Natural killer cell treated with Interleukin-12 subunit alpha and Interleukin-12 subunit beta and Interleukin-15 and Interleukin-18, amount 100 ng/mL, for 72 hours (primary cell): ENCODE measurements around the gene CHKA. TPM values are rescaled to one million over a fixed set of nuclear protein-coding genes. Genes with fewer than 3 reads are reported as not detected.
"Not testable (repeated sequence)": the region's sequence is repeated elsewhere in the genome, so short reads cannot be mapped to it uniquely, and the experiment has no call there.

Source experiments
- ATAC-seq, 2 donors: fragments of 150-1000 bp; cut with Tn5 transposase in 1 of 2; sonication (Bioruptor Pico), chemical (Tn5 transposase) in 1 of 2; 2 replicates each; pipeline ENCODE4 v1.10.0; 2021
- DNase-seq: peaks from one replicate; pipeline ENCODE4 v3.0.0; 2022; ENCODE audit warnings: low spot score
- H3K27ac Mint-ChIP-seq, 2 donors: 1 replicate in 1 of 2; 2 replicates in 1 of 2; pipeline ENCODE4 v1.8.0; 2022; ENCODE audit warnings: mixed read lengths in 2 of 2, mild to moderate bottlenecking in 1 of 2, moderate library complexity in 1 of 2
- H3K27me3 Mint-ChIP-seq, 2 donors: 1 replicate in 1 of 2; 2 replicates in 1 of 2; pipeline ENCODE4 v1.8.0; 2022; ENCODE audit warnings: mixed read lengths in 2 of 2
- H3K36me3 Mint-ChIP-seq: one replicate; pipeline ENCODE4 v1.8.0; 2022; ENCODE audit warnings: mixed read lengths
- H3K4me1 Mint-ChIP-seq, 2 donors: 1 replicate in 1 of 2; 2 replicates in 1 of 2; pipeline ENCODE4 v1.8.0; 2022; ENCODE audit warnings: low read depth in 2 of 2, mixed read lengths in 2 of 2, mild to moderate bottlenecking in 1 of 2
- H3K4me3 Mint-ChIP-seq: one replicate; pipeline ENCODE4 v1.8.0; 2022; ENCODE audit warnings: mixed read lengths
- H3K9me3 Mint-ChIP-seq: 2 replicates; pipeline ENCODE4 v1.8.0; 2022; ENCODE audit warnings: mixed read lengths
- total RNA-seq, 2 donors: library from RNA; stranded (reverse); gene quantifications; one replicate each; pipeline ENCODE4 v1.2.3, GENCODE V29; 2022

Gene CHKA
- total RNA-seq, 2 donors from 2014 or later, result 10.6 to 34.9 TPM

DNA sequence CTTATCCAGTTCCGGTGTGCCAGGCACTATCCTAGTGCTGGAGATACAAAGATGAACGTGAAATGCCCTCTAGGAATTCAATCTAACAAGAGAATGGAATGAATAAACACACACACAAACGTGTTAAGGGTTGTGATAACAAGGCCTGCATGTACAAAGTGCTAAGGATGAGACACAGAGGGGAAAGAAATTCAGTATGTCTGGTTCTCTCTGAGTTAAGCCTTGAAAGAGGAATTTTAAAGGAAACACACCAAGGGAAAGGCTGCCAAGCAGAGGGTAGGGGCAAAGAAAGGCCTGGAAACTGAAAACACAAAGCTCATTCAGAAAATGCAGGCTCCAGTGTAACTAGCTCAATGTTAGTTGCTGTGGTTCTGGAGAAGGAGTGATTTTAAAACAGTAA is 4.2 kb downstream of the CHKA start:
- Mint-ChIP-seq H3K27ac (no peak overlapping the region), H3K4me3 (no peak overlapping the region), H3K36me3 (no peaks in the 10 kb centered on the region), H3K27me3 (no peaks in the 10 kb centered on the region), H3K9me3 (no peaks in the 10 kb centered on the region), H3K4me1 (peaks cover 3 to 9% of the 10 kb centered on the region in 2 donors)
- ATAC-seq (no peak), DNase-seq (no peak)

DNA sequence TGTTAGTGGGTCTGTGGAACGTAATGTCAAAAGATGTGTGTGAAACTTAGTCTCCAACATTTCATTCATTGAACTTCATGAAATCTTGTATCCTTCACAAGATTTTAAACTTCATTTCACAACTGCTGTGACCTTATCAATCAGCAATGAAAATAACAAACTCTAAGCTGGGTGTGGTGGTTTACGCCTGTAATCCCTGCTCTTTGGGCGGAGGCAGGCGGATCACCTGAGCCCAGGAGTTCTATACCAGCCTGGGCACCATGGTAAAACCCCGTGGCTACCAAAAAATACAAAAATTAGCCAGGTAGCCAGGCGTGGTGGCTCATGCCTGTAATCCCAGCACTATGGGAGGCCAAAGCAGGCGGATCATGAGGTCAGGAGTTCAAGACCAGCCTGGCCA is 5.1 kb downstream of the CHKA start:
- Mint-ChIP-seq H3K4me1 (peaks cover 3 to 9% of the 10 kb centered on the region in 2 donors), H3K27ac (no peak overlapping the region), H3K4me3 (no peak overlapping the region), H3K9me3 (no peaks in the 10 kb centered on the region), H3K27me3 (no peaks in the 10 kb centered on the region), H3K36me3 (no peaks in the 10 kb centered on the region)
- no peak for ATAC-seq
- DNase-seq, result no peak

DNA sequence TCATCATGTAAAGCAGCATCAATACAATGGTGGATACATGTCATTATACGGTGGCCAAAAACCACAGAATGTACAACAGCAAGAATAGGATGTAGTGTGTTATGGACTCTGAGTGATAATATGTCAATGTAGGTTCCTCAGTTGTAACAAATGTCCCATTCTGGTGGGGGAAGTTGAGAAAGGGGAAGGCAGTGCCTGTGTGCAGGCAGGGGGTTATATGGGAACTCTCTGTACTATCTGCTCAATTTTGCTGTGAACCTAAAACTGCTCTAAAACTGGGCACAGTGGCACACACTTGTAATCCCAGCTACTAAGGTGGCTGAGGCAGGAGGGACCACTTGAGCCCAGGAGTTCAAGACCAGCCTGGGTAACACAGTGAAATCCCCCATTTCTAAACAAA is 5.9 kb downstream of the CHKA start:
- H3K27ac Mint-ChIP-seq, result no peak overlapping the region
- H3K27me3 Mint-ChIP-seq, result no peaks in the 10 kb centered on the region
- H3K9me3 Mint-ChIP-seq, result no peaks in the 10 kb centered on the region
- H3K4me1 Mint-ChIP-seq, result peaks cover 2 to 7% of the 10 kb centered on the region in 2 donors
- DNase-seq (no peak), ATAC-seq (no peak)
- H3K4me3 Mint-ChIP-seq, result no peak overlapping the region
- no peaks in the 10 kb centered on the region for H3K36me3 Mint-ChIP-seq

DNA sequence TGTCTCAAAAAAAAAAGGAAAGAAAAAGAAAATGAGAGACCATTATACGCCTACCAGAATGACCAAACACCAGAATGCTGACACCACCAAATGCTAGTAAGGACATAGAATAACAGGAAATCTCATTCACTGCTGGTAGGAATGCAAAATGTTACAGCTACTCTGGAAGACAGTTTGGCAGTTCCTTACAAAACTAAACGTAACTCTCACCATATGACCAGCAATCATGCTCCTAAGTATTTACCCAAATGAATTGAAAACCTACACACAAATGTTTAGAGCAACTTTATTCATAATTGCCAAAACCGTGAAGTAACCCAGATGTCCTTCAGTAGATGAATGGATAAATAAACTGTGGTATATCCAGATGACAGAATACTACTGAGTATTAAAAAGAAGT is 7.2 kb downstream of the CHKA start:
- H3K27ac Mint-ChIP-seq, result no peak overlapping the region
- no peak for ATAC-seq
- no peak overlapping the region for H3K4me3 Mint-ChIP-seq

DNA sequence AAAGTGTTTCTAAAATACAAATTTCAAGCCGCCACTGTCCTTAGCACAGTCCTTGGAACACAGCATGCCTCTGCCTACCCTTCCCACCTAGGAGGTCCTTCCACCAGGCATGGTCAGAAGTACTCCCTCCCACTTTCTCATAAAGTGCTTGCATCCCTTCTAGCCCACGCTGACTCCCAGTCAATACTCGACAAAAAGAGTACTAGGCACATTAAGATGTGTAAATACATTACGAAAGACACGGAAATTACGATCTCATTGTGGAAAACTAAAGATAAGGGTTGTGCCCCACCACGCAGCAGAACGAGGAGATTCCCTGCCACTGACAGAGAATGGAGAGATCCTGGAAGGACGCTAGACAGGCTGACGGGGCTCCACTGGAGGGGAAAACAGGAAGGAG is 13.5 kb downstream of the CHKA start:
- H3K4me3 Mint-ChIP-seq, result no peak overlapping the region
- ATAC-seq (no peak), DNase-seq (no peak)
- no peaks in the 10 kb centered on the region for H3K9me3 Mint-ChIP-seq
- H3K36me3 Mint-ChIP-seq, result no peaks in the 10 kb centered on the region
- H3K27me3 Mint-ChIP-seq, result no peaks in the 10 kb centered on the region
- H3K27ac Mint-ChIP-seq, result no peak overlapping the region
- no peaks in the 10 kb centered on the region for H3K4me1 Mint-ChIP-seq

More for the DNA sequence above, 7.2 kb downstream of the CHKA start:
- Mint-ChIP-seq H3K4me1 (peaks cover 0 to 4% of the 10 kb centered on the region in 2 donors), H3K27me3 (no peaks in the 10 kb centered on the region), H3K36me3 (no peaks in the 10 kb centered on the region), H3K9me3 (no peaks in the 10 kb centered on the region)
- DNase-seq, result no peak

DNA sequence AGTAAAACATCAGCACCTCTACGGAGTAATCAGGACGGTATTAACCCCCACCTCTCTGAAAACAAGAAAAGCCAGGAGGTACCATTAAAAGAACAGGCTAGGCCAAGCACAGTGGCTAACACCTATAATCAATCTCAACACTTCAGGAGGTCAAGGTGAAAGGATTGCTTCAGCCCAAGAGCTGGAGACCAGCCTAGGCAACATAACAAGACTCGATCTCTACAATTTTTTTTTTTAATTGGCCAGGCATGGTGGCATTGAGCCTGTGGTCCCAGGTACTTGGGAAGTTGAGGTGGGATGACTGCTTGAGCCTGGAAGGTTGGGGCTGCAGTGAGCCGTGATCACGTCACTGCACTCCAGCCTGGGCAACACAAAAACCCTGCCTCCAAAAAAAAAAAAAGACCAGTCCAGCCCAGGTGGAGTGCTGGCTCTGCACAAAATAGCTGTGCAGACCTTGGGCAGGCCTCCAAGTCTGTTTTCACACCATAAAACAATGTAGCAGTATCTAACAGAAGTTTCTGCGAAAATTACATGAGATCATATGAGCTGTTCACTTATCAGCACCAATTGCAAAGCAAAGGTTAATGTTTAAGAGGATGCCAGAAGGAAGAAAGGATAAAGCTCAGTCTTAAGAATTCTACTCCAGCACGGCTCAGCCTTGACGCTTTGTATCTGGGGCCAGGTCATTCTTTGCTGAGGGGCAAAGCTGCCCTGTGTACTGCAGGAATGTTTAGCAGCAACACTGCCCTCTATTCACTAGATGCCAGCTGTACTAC is 14.8 kb downstream of the CHKA start:
- Mint-ChIP-seq H3K36me3 (no peaks in the 10 kb centered on the region), H3K27ac (no peak overlapping the region), H3K9me3 (no peaks in the 10 kb centered on the region)

DNA sequence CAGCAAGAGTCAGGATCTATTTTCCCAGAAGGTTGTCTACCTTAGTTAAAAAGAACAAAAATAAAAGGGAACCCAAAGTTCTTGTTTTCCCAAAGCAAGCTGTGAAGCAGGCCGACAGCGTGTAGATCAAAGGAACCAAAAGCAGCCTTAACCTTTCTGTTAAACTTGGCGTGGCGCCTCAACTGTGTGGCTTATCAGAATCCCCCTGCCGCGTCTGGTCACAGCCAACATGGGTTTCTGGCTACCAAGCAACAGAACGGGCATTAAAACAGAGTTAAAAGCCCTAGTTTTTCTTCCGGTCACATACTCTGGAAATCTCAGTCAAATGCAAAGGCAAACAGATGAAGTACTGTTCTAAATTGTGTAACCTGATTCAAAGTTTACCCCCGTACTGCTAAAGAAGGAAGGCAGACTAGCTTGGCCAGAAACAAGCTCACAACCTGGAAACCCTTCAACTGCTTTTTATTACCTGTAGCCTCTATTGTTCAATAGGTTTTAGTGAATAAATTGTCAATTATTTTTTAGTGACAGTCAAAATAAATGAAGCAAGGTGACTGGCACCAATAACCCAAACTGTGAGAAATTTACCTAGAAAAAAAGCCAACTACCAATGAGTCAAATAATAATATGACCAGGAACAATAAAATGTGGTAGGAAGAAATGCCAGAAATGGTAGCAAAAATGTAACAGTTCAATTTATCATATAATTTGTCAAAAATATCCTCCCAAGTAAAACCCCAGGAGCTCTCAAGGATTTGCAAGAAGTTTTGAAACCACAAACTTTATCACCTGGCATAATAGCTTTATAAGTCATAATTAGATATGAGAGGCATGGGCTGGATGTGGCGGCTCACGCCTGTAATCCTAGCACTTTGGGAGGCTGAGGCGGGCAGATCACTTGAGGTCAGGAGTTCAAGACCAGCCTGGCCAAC is 21.4 kb downstream of the CHKA start:
- H3K27ac Mint-ChIP-seq, result peak overlapping the region in 1 of 2 donors; percentile 18
- DNase-seq (no peak), ATAC-seq (no peak)
- peaks cover 0 to 8% of the 10 kb centered on the region in 2 donors for H3K4me1 Mint-ChIP-seq
- no peaks in the 10 kb centered on the region for H3K27me3 Mint-ChIP-seq
- H3K9me3 Mint-ChIP-seq, result no peaks in the 10 kb centered on the region
- H3K4me3 Mint-ChIP-seq, result no peak overlapping the region
- H3K36me3 Mint-ChIP-seq, result no peaks in the 10 kb centered on the region

More for the DNA sequence above, 14.8 kb downstream of the CHKA start:
- no peak for ATAC-seq
- Mint-ChIP-seq H3K4me1 (no peaks in the 10 kb centered on the region), H3K27me3 (no peaks in the 10 kb centered on the region), H3K4me3 (no peak overlapping the region)
- DNase-seq, result no peak

DNA sequence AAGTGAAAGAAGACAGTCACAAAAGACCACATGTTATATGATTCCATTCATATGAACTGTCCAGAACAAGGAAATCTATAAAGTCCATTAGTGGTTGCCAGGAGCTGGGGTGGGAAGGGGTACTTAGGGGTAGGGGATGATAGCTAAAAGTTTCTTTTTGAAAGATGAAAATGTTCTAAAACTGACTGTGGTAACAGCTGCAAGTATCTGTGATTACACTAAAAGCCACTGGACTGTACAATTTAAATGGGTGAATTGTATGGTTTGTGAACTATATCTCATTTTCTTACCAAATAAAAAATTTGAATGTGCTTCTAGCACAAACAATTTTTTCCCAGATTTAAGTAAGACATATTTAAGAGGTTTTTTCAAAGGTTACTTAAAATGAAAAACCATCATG is 22.1 kb downstream of the CHKA start:
- no peaks in the 10 kb centered on the region for H3K36me3 Mint-ChIP-seq
- no peaks in the 10 kb centered on the region for H3K27me3 Mint-ChIP-seq
- no peaks in the 10 kb centered on the region for H3K9me3 Mint-ChIP-seq
- DNase-seq, result no peak
- peak overlapping the region in 1 of 2 donors; percentile 18 for H3K27ac Mint-ChIP-seq
- no peak for ATAC-seq
- no peak overlapping the region for H3K4me3 Mint-ChIP-seq
- peaks cover 0 to 8% of the 10 kb centered on the region in 2 donors for H3K4me1 Mint-ChIP-seq

DNA sequence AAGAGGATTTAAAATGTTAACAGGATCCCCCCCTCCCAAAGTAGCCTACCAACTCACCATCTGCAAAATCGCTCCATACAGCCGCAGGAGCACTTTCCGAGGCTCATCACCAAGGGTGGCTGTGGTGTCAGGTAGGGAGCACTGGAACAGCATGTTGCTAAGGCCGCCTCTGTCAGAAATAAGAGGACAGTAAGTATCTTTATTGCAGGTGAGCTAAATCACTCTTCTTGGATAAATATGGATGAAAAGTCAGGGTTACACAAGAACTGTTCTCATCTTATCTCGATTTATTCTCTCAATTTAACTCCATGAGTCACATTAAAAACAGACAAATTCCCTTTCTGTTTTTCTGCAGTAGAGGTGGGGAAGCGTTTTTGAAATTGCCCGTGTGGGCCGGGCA is 24.2 kb downstream of the CHKA start:
- Mint-ChIP-seq H3K9me3 (no peaks in the 10 kb centered on the region), H3K4me1 (peaks cover 0 to 8% of the 10 kb centered on the region in 2 donors), H3K27me3 (no peaks in the 10 kb centered on the region), H3K36me3 (no peaks in the 10 kb centered on the region), H3K27ac (no peak overlapping the region), H3K4me3 (no peak overlapping the region)
- ATAC-seq, result no peak
- DNase-seq, result no peak

DNA sequence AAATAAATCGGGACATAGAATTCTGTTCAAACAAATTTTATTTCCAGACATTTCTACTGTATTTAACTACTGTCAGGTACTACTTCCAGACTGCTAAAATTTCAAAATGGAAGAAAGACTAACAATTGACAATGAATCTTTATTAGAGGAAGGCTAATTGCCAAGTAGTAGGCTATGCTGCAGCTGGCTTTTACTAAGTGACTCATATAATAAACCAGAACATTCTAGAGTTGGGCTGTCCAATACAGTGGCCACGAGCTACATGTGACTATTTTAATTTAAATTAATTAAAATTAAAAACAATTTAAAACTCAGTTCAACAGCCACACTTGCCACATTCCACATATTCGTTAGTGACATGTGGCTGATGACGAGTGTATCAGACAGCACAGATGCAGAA is 27.6 kb downstream of the CHKA start:
- DNase-seq (no peak), ATAC-seq (no peak)
- Mint-ChIP-seq H3K36me3 (no peaks in the 10 kb centered on the region), H3K4me3 (no peak overlapping the region), H3K27ac (no peak overlapping the region), H3K27me3 (no peaks in the 10 kb centered on the region), H3K9me3 (no peaks in the 10 kb centered on the region), H3K4me1 (peaks cover 16% of the 10 kb centered on the region in 2 donors)

DNA sequence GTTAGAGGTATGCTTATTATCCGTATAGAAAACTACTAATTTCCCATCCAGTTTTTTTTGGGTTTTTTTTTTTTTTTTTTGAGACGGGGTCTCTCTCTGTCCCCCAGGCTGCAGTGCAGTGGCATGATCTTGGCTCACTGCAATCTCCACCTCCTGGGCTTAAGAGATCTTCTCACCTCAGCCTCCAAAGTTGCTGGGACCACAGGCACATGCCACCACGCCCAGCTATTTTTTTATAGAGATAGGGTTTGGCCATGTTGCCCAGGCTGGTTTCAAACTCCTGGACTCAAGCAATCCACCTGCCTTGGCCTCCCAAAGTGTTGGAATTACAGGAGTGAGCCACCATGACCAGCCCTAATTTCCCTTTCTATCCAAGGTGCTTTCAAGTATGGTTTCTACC is 28.2 kb downstream of the CHKA start:
- not testable (repeated sequence) for H3K9me3 Mint-ChIP-seq, DNase-seq, H3K27ac Mint-ChIP-seq, H3K36me3 Mint-ChIP-seq, ATAC-seq, H3K27me3 Mint-ChIP-seq, H3K4me3 Mint-ChIP-seq
- peaks cover 16% of the 10 kb centered on the region in 2 donors for H3K4me1 Mint-ChIP-seq

DNA sequence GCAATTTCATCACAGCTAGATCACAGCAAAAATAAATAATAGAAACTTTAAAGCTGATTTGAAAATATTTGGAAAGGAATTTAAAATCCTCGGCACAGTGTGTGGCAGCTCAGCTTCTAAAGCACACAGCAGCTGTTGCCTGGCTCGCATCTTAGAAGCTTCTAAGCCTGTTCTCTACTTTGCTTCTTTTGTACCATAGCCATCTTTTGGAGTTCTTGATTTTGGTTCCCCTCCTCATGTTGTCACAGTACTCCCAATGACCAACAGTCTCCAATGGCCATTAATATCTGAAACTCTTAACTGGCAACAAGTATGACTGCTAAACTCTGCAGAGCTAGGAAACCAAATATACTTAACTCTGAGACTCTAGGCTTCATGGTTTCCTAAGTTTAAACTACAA is 28.8 kb downstream of the CHKA start:
- no peaks in the 10 kb centered on the region for H3K27me3 Mint-ChIP-seq
- no peak for ATAC-seq

DNA sequence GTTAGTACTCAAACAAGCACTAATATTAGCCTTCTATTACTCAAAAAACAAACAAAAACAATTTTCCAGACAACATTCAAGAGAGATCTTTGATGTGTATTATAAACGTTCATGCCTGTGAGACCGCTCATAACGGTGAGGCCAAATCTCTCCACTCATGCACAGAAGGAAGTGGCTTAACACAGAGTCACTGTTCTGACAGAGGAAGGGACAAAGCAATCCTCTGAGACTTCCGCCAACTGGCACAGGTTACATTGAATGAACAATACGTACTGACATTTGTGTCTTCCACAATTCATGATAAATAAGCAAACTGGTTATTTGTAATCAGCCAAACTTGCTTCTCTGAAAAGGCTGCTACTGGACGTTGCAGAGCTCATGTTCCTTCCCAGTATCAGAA is 30.5 kb downstream of the CHKA start:
- peak overlapping the region; percentile 62 to 88 for H3K27ac Mint-ChIP-seq
- H3K27me3 Mint-ChIP-seq, result no peaks in the 10 kb centered on the region
- DNase-seq (peak; percentile 68), ATAC-seq (peak; percentile 89 to 92)
- H3K9me3 Mint-ChIP-seq, result no peaks in the 10 kb centered on the region
- H3K36me3 Mint-ChIP-seq, result no peaks in the 10 kb centered on the region
- H3K4me1 Mint-ChIP-seq, result peaks cover 16% of the 10 kb centered on the region in 2 donors
- peak overlapping the region; percentile 63 for H3K4me3 Mint-ChIP-seq

More for the DNA sequence above, 28.8 kb downstream of the CHKA start:
- no peak overlapping the region for H3K4me3 Mint-ChIP-seq
- DNase-seq, result no peak
- no peak overlapping the region for H3K27ac Mint-ChIP-seq
- peaks cover 16% of the 10 kb centered on the region in 2 donors for H3K4me1 Mint-ChIP-seq
- no peaks in the 10 kb centered on the region for H3K9me3 Mint-ChIP-seq
- H3K36me3 Mint-ChIP-seq, result no peaks in the 10 kb centered on the region

DNA sequence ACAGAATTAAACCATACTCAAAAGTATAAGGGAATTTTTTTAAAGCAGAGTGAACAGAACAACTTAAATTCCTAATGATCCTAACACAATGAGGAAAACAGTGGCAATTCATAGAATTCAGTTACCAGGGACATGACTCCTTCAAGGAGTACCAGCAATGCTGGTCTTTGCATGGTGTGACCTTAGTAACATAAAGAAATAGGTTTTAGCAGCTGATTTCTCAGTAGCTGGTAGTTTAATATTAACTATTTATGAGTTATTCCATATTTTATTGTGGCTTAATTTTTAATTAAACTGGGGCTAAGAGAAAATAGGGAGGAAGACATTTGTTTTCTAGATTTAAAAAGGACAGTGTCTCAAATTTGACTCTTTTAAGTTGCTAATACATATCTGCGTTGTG is 30.9 kb downstream of the CHKA start:
- Mint-ChIP-seq H3K4me3 (peak overlapping the region; percentile 63), H3K36me3 (no peaks in the 10 kb centered on the region), H3K9me3 (no peaks in the 10 kb centered on the region), H3K4me1 (peaks cover 16% of the 10 kb centered on the region in 2 donors), H3K27me3 (no peaks in the 10 kb centered on the region), H3K27ac (peak overlapping the region; percentile 62 to 88)
- DNase-seq, result no peak
- ATAC-seq, result no peak
